Keratinocyte (primary cell): ENCODE results near the gene LTC4S. TPM values are rescaled to one million over a fixed set of nuclear protein-coding genes. Genes with fewer than 3 reads are reported as not detected.
A peak's percentile ranks its signal among the peaks of the same experiment; 100 is the strongest.

ENCODE experiments used
- DNase-seq: peaks from one replicate; pipeline ENCODE4 v3.0.0-alpha.2; 2011; ENCODE audit warnings: low read depth, missing footprints, low spot score
- FAIRE-seq: peaks from 2 replicates; lab custom pipeline; 2011; peaks lifted over from hg19 to GRCh38; lab: Jason Lieb, UNC
- H2AFZ ChIP-seq: 2 replicates; pipeline ENCODE4 v1.6.0; 2012; ENCODE audit warnings: low read length, control low read depth, inconsistent platforms; ENCODE audit not compliant: control insufficient read depth
- H3K27ac ChIP-seq: 2 replicates; pipeline ENCODE4 v1.5.1; 2011; ENCODE audit warnings: low read length; ENCODE audit not compliant: control insufficient read depth, insufficient read depth
- H3K27me3 ChIP-seq: 3 replicates; pipeline ENCODE4 v1.6.0; 2011; ENCODE audit warnings: low read length; ENCODE audit not compliant: control insufficient read depth, insufficient read depth; ENCODE audit errors: extremely low read depth
- H3K36me3 ChIP-seq, 2 experiments: 2 replicates in 1 of 2; 3 replicates in 1 of 2; pipeline ENCODE4 v1.5.1; 2011; ENCODE audit warnings: low read length in 2 of 2, mild to moderate bottlenecking in 1 of 2; ENCODE audit not compliant: control insufficient read depth in 2 of 2, insufficient read depth in 2 of 2; ENCODE audit errors: extremely low read depth in 1 of 2
- H3K4me1 ChIP-seq: 3 replicates; pipeline ENCODE4 v1.5.1; 2011; ENCODE audit warnings: low read length; ENCODE audit not compliant: control insufficient read depth, insufficient read depth; ENCODE audit errors: extremely low read depth
- H3K4me2 ChIP-seq: 3 replicates; pipeline ENCODE4 v1.6.0; 2011; ENCODE audit warnings: low read depth, low read length; ENCODE audit not compliant: control insufficient read depth, insufficient read depth; ENCODE audit errors: extremely low read depth
- H3K4me3 ChIP-seq, 3 experiments: fragments of 200-600 bp in 1 of 3; sonication (generic) in 1 of 3; 2 replicates in 2 of 3; 3 replicates in 1 of 3; pipeline ENCODE4 v1.5.1; 2011 to 2016; ENCODE audit warnings: low read length in 3 of 3, mild to moderate bottlenecking in 3 of 3, control low read depth in 2 of 3, inconsistent platforms in 1 of 3, low read depth in 1 of 3, mixed read lengths in 1 of 3, mixed run types in 1 of 3, moderate library complexity in 1 of 3; ENCODE audit not compliant: control insufficient read depth in 2 of 3, insufficient read depth in 2 of 3; ENCODE audit errors: extremely low read depth in 1 of 3
- H3K79me2 ChIP-seq: 2 replicates; pipeline ENCODE4 v1.6.0; 2012; ENCODE audit warnings: low read length; ENCODE audit not compliant: control insufficient read depth, insufficient read depth
- H3K9ac ChIP-seq: 3 replicates; pipeline ENCODE4 v1.6.0; 2011; ENCODE audit warnings: low read length; ENCODE audit not compliant: control insufficient read depth, insufficient read depth; ENCODE audit errors: extremely low read depth
- H3K9me1 ChIP-seq: 3 replicates; pipeline ENCODE4 v1.6.0; 2011; ENCODE audit warnings: low read length; ENCODE audit not compliant: control insufficient read depth, insufficient read depth; ENCODE audit errors: extremely low read depth
- H3K9me3 ChIP-seq: 2 replicates; pipeline ENCODE4 v1.5.1; 2012; ENCODE audit warnings: low read depth, low read length; ENCODE audit not compliant: control insufficient read depth
- H4K20me1 ChIP-seq: 3 replicates; pipeline ENCODE4 v1.6.0; 2011; ENCODE audit warnings: low read length; ENCODE audit not compliant: control insufficient read depth, insufficient read depth; ENCODE audit errors: extremely low read depth
- CTCF ChIP-seq, 3 experiments: IDR thresholded peaks in 1 of 3; conservative IDR thresholded peaks in 1 of 3; optimal IDR thresholded peaks in 1 of 3; 2 replicates in 2 of 3; 3 replicates in 1 of 3; pipeline versions ENCODE3 to v1.5.1; 2011; ENCODE audit warnings: low read length in 3 of 3, mild to moderate bottlenecking in 3 of 3, moderate library complexity in 2 of 3, control low read depth in 1 of 3, inconsistent platforms in 1 of 3; ENCODE audit not compliant: insufficient read depth in 2 of 3; ENCODE audit errors: extremely low read depth in 1 of 3
- EZH2 ChIP-seq: IDR thresholded peaks from one replicate; pipeline ENCODE4 v1.6.1; 2012; ENCODE audit warnings: inconsistent platforms, mild to moderate bottlenecking, low read length, moderate library complexity
- dilution Hi-C: fragments of 300-500 bp; cut with MboI; formaldehyde crosslinking; loops from one replicate; pipeline ENCODE4 v1.7.0; 2020; ENCODE audit warnings: low sequenced_read_pairs; ENCODE audit not compliant: extremely low pct_ligation_motif_present
- polyA plus RNA-seq, 5 experiments: library from polyadenylated mRNA; depleted of rRNA in 3 of 5; stranded (reverse) in 3 of 5; stranded (forward) in 1 of 5; unstranded in 1 of 5; fragments of >200 nt; gene quantifications; 1 replicate in 1 of 5; 2 replicates in 3 of 5; 3 replicates in 1 of 5; pipeline versions ENCODE4 v1.2.1 to v1.2.3, GENCODE V29; 2011 to 2012; ENCODE audit warnings: missing spikeins in 2 of 5, low read depth in 1 of 5, low replicate concordance in 1 of 5

LTC4S gene
- polyA plus RNA-seq, 1 donor (not counting 4 experiments of a cell fraction or from before 2014, with no cell fraction given), result not detected

GRCh38 chr5:179795049-179795862, 1.5 kb downstream of the LTC4S start:
- peak overlapping the region; percentile 75 for H3K4me2 ChIP-seq
- peaks cover 22% of the 10 kb centered on the region for H3K4me1 ChIP-seq
- no peaks in the 10 kb centered on the region for H3K9me1 ChIP-seq
- peak overlapping the region; percentile 40 for H3K27ac ChIP-seq
- dilution Hi-C loops, result no loop called here
- no peak for DNase-seq
- peaks cover 24 to 25% of the 10 kb centered on the region in 2 experiments for H3K36me3 ChIP-seq
- no peaks in the 10 kb centered on the region for H3K27me3 ChIP-seq
- H3K9ac ChIP-seq, result peak overlapping the region; percentile 65
- peak overlapping the region; percentile 40 to 64 (median 57) for H3K4me3 ChIP-seq
- FAIRE-seq, result no peak
- H2AFZ ChIP-seq, result peak overlapping the region; percentile 33
- TF ChIP-seq CTCF (optimal IDR thresholded peaks at IDR 0.05 in 1 of 3, IDR thresholded peaks at IDR 0.05 in 1 of 3, conservative IDR thresholded peaks at IDR 0.05 in 1 of 3; ENCODE audit: extremely low read depth in 1 of 3, insufficient read depth in 2 of 3, low read length in 3 of 3) (no peak), EZH2 (no peak)
- H4K20me1 ChIP-seq, result no peaks in the 10 kb centered on the region
- no peaks in the 10 kb centered on the region for H3K9me3 ChIP-seq
- no peaks in the 10 kb centered on the region for H3K79me2 ChIP-seq

- Histone ChIP-seq H4K20me1 (no peaks in the 10 kb centered on the region), H3K4me2 (peak overlapping the region; percentile 76), H3K4me1 (peaks cover 22% of the 10 kb centered on the region), H3K4me3 (peak overlapping the region; percentile 40 to 64 (median 57)), H2AFZ (no peak overlapping the region), H3K27me3 (no peaks in the 10 kb centered on the region), H3K79me2 (no peaks in the 10 kb centered on the region), H3K9me1 (no peaks in the 10 kb centered on the region), H3K9me3 (no peaks in the 10 kb centered on the region), H3K36me3 (peaks cover 25 to 30% of the 10 kb centered on the region in 2 experiments), H3K27ac (peak overlapping the region; percentile 47), H3K9ac (peak overlapping the region; percentile 65)
- dilution Hi-C loops, result no loop called here
- TF ChIP-seq CTCF (optimal IDR thresholded peaks at IDR 0.05 in 1 of 3, IDR thresholded peaks at IDR 0.05 in 1 of 3, conservative IDR thresholded peaks at IDR 0.05 in 1 of 3; ENCODE audit: extremely low read depth in 1 of 3, insufficient read depth in 2 of 3, low read length in 3 of 3), result peak in 2 of 3 experiments; percentile 35 to 68
- TF ChIP-seq EZH2, result no peak
- FAIRE-seq (no peak), DNase-seq (no peak)
Measured at GRCh38 chr5:179795863-179796833, 2.4 kb downstream of the LTC4S start.
